HepG2 (cell line): ENCODE data around the gene CHCHD3. TPM values are rescaled to one million over a fixed set of nuclear protein-coding genes. Genes with fewer than 3 reads are reported as not detected.

Source experiments
- ATM ChIP-seq: fragments of 450-650 bp; IDR thresholded peaks from 2 replicates; pipeline ENCODE4 v1.7.1; 2017; ENCODE audit warnings: mild to moderate bottlenecking, borderline replicate concordance
- EEA1 ChIP-seq: sonication (generic); formaldehyde crosslinking; IDR thresholded peaks from 2 replicates; pipeline ENCODE4 v1.5.1; 2020; ENCODE audit warnings: mild to moderate bottlenecking, missing genetic modification reagents, borderline replicate concordance
- GTF3A ChIP-seq: sonication (generic); formaldehyde crosslinking; conservative IDR thresholded peaks from 2 replicates; pipeline ENCODE4 v1.4.0; 2020; ENCODE audit warnings: mild to moderate bottlenecking, missing genetic modification reagents
- NFIB ChIP-seq: sonication (generic); formaldehyde crosslinking; IDR thresholded peaks from 2 replicates; pipeline ENCODE4 v1.9.0; 2021; ENCODE audit warnings: missing genetic modification reagents, mild to moderate bottlenecking, borderline replicate concordance
- ZFYVE20 ChIP-seq: sonication (generic); formaldehyde crosslinking; IDR thresholded peaks from 2 replicates; pipeline ENCODE4 v1.8.0; 2023; ENCODE audit warnings: low read depth, mild to moderate bottlenecking, moderate library complexity, missing genetic modification reagents, borderline replicate concordance
- ZNF263 ChIP-seq: sonication (generic); formaldehyde crosslinking; IDR thresholded peaks from 2 replicates; pipeline ENCODE4 v1.4.0; 2020; ENCODE audit warnings: missing genetic modification reagents
- ZNF501 ChIP-seq: sonication (generic); formaldehyde crosslinking; IDR thresholded peaks from 2 replicates; pipeline ENCODE4 v1.5.1; 2020; ENCODE audit warnings: mild to moderate bottlenecking, moderate library complexity, missing genetic modification reagents
- ZNF558 ChIP-seq: sonication (generic); formaldehyde crosslinking; IDR thresholded peaks from 2 replicates; pipeline ENCODE4 v1.9.0; 2022; ENCODE audit warnings: mild to moderate bottlenecking, missing genetic modification reagents, borderline replicate concordance
- polyA plus RNA-seq, 8 experiments: library from polyadenylated mRNA; depleted of rRNA in 3 of 8; stranded (reverse) in 7 of 8; unstranded in 1 of 8; fragments of >200 nt; fragmentation: Illumina TruSeq in 4 of 8; extraction: Trizol in 4 of 8; gene quantifications; 2 replicates each; pipeline versions ENCODE4 v1.2.1 to v1.2.3, GENCODE V29; 2011 to 2016; ENCODE audit warnings: low read depth in 4 of 8, missing spikeins in 1 of 8, mixed read lengths in 1 of 8; ENCODE audit not compliant: insufficient read depth in 1 of 8
- total RNA-seq, 5 experiments: library from RNA; depleted of rRNA; stranded (reverse); fragments of >200 nt; fragmentation: Illumina TruSeq; extraction: Trizol; gene quantifications; 2 replicates each; pipeline ENCODE4 v1.2.3, GENCODE V29; 2016; ENCODE audit warnings: low read depth in 1 of 5
- TF ChIP-seq, protein P1 (sequence below): sonication (generic); formaldehyde crosslinking; IDR thresholded peaks from 2 replicates; pipeline ENCODE4 v1.4.0; 2020; ENCODE audit warnings: missing genetic modification reagents
- TF ChIP-seq, protein P2 (sequence below): sonication (generic); formaldehyde crosslinking; IDR thresholded peaks from 2 replicates; pipeline ENCODE4 v1.5.1; 2020; ENCODE audit warnings: mild to moderate bottlenecking, missing genetic modification reagents, borderline replicate concordance
- TF ChIP-seq, protein P3 (sequence below): sonication (generic); formaldehyde crosslinking; IDR thresholded peaks from 2 replicates; pipeline ENCODE4 v1.5.0; 2020; ENCODE audit warnings: missing genetic modification reagents
- TF ChIP-seq, protein P4 (sequence below): sonication (generic); formaldehyde crosslinking; IDR thresholded peaks from 2 replicates; pipeline ENCODE4 v1.8.1; 2023; ENCODE audit warnings: mild to moderate bottlenecking, inconsistent platforms, moderate library complexity, missing genetic modification reagents, borderline replicate concordance
- TF ChIP-seq, protein P5 (sequence below): sonication (generic); formaldehyde crosslinking; IDR thresholded peaks from 2 replicates; pipeline ENCODE4 v1.4.0; 2020; ENCODE audit warnings: mild to moderate bottlenecking, missing genetic modification reagents

CHCHD3 gene
- total and polyA plus RNA-seq, 2 of the 13 experiments (the other 11 are each of a cell fraction or from before 2014, with no cell fraction given): 32.7 to 86.8 TPM

DNA sequence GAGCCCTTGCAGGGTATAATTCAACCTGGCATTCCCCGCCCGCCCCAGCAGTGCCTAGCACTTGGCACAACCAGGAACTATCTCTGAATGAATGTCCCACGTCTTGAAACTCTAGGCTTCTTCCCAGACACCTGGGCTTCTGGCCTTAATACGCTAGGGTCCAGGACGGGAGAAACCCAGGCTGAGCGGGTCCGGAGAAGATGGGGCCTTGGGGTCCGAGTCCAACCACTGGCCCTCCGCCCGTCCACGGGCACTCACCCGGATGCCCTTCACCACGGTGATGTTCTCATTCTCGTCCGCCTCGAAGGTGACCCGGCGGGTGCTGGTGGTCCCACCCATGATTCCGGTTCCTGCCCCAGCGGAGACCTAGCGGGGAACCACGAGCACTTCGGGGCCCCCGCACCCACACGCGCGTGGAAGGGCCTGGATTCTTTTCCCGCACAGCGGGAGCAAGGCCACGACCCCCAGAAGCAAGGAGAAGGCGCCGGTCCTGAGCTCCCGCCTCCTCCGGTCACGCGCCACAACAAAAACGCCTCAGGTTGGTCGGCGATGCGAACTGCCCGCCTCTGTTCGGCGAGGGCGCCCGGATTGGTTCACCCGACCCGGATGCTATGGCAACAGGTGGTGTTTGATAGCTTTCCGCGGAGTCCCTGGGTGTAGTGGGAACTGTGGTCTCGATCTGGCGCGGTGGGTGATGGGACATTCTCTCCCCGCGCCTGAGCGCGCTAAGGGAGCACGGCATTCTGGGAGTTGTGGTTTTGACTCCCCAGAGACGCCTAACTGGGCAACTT, at the start of gene CHCHD3 (continued):
- TF ChIP-seq, protein P1, sequence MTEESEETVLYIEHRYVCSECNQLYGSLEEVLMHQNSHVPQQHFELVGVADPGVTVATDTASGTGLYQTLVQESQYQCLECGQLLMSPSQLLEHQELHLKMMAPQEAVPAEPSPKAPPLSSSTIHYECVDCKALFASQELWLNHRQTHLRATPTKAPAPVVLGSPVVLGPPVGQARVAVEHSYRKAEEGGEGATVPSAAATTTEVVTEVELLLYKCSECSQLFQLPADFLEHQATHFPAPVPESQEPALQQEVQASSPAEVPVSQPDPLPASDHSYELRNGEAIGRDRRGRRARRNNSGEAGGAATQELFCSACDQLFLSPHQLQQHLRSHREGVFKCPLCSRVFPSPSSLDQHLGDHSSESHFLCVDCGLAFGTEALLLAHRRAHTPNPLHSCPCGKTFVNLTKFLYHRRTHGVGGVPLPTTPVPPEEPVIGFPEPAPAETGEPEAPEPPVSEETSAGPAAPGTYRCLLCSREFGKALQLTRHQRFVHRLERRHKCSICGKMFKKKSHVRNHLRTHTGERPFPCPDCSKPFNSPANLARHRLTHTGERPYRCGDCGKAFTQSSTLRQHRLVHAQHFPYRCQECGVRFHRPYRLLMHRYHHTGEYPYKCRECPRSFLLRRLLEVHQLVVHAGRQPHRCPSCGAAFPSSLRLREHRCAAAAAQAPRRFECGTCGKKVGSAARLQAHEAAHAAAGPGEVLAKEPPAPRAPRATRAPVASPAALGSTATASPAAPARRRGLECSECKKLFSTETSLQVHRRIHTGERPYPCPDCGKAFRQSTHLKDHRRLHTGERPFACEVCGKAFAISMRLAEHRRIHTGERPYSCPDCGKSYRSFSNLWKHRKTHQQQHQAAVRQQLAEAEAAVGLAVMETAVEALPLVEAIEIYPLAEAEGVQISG: peak; percentile 80
- TF ChIP-seq ATM: no peak
- TF ChIP-seq, protein P2, sequence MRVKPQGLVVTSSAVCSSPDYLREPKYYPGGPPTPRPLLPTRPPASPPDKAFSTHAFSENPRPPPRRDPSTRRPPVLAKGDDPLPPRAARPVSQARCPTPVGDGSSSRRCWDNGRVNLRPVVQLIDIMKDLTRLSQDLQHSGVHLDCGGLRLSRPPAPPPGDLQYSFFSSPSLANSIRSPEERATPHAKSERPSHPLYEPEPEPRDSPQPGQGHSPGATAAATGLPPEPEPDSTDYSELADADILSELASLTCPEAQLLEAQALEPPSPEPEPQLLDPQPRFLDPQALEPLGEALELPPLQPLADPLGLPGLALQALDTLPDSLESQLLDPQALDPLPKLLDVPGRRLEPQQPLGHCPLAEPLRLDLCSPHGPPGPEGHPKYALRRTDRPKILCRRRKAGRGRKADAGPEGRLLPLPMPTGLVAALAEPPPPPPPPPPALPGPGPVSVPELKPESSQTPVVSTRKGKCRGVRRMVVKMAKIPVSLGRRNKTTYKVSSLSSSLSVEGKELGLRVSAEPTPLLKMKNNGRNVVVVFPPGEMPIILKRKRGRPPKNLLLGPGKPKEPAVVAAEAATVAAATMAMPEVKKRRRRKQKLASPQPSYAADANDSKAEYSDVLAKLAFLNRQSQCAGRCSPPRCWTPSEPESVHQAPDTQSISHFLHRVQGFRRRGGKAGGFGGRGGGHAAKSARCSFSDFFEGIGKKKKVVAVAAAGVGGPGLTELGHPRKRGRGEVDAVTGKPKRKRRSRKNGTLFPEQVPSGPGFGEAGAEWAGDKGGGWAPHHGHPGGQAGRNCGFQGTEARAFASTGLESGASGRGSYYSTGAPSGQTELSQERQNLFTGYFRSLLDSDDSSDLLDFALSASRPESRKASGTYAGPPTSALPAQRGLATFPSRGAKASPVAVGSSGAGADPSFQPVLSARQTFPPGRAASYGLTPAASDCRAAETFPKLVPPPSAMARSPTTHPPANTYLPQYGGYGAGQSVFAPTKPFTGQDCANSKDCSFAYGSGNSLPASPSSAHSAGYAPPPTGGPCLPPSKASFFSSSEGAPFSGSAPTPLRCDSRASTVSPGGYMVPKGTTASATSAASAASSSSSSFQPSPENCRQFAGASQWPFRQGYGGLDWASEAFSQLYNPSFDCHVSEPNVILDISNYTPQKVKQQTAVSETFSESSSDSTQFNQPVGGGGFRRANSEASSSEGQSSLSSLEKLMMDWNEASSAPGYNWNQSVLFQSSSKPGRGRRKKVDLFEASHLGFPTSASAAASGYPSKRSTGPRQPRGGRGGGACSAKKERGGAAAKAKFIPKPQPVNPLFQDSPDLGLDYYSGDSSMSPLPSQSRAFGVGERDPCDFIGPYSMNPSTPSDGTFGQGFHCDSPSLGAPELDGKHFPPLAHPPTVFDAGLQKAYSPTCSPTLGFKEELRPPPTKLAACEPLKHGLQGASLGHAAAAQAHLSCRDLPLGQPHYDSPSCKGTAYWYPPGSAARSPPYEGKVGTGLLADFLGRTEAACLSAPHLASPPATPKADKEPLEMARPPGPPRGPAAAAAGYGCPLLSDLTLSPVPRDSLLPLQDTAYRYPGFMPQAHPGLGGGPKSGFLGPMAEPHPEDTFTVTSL (CRISPR knock-in tag): no peak
- TF ChIP-seq ZNF558 (CRISPR knock-in tag): no peak
- peak; percentile 58; the same call in 1 of the 2 replicates for TF ChIP-seq ZNF501 (CRISPR knock-in tag)
- TF ChIP-seq GTF3A (CRISPR knock-in tag): no peak
- no peak for TF ChIP-seq NFIB (CRISPR knock-in tag)
- TF ChIP-seq ZFYVE20: no peak
- TF ChIP-seq, protein P3, sequence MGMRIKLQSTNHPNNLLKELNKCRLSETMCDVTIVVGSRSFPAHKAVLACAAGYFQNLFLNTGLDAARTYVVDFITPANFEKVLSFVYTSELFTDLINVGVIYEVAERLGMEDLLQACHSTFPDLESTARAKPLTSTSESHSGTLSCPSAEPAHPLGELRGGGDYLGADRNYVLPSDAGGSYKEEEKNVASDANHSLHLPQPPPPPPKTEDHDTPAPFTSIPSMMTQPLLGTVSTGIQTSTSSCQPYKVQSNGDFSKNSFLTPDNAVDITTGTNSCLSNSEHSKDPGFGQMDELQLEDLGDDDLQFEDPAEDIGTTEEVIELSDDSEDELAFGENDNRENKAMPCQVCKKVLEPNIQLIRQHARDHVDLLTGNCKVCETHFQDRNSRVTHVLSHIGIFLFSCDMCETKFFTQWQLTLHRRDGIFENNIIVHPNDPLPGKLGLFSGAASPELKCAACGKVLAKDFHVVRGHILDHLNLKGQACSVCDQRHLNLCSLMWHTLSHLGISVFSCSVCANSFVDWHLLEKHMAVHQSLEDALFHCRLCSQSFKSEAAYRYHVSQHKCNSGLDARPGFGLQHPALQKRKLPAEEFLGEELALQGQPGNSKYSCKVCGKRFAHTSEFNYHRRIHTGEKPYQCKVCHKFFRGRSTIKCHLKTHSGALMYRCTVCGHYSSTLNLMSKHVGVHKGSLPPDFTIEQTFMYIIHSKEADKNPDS (CRISPR knock-in tag): no peak
- no peak for TF ChIP-seq EEA1 (CRISPR knock-in tag)
- TF ChIP-seq ZNF263 (CRISPR knock-in tag): no peak
- TF ChIP-seq, protein P4, sequence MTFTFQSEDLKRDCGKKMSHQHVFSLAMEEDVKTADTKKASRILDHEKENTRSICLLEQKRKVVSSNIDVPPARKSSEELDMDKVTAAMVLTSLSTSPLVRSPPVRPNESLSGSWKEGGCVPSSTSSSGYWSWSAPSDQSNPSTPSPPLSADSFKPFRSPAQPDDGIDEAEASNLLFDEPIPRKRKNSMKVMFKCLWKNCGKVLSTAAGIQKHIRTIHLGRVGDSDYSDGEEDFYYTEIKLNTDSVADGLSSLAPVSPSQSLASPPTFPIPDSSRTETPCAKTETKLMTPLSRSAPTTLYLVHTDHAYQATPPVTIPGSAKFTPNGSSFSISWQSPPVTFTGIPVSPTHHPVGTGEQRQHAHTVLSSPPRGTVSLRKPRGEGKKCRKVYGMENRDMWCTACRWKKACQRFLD (CRISPR knock-in tag): no peak; the same call in 1 of the 2 replicates
- TF ChIP-seq, protein P5, sequence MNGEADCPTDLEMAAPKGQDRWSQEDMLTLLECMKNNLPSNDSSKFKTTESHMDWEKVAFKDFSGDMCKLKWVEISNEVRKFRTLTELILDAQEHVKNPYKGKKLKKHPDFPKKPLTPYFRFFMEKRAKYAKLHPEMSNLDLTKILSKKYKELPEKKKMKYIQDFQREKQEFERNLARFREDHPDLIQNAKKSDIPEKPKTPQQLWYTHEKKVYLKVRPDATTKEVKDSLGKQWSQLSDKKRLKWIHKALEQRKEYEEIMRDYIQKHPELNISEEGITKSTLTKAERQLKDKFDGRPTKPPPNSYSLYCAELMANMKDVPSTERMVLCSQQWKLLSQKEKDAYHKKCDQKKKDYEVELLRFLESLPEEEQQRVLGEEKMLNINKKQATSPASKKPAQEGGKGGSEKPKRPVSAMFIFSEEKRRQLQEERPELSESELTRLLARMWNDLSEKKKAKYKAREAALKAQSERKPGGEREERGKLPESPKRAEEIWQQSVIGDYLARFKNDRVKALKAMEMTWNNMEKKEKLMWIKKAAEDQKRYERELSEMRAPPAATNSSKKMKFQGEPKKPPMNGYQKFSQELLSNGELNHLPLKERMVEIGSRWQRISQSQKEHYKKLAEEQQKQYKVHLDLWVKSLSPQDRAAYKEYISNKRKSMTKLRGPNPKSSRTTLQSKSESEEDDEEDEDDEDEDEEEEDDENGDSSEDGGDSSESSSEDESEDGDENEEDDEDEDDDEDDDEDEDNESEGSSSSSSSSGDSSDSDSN: 0 out of 2 replicates have a peak, but pooled peaks have one; percentile 37
